ENCODE results near the gene ADCY2.

DNA sequence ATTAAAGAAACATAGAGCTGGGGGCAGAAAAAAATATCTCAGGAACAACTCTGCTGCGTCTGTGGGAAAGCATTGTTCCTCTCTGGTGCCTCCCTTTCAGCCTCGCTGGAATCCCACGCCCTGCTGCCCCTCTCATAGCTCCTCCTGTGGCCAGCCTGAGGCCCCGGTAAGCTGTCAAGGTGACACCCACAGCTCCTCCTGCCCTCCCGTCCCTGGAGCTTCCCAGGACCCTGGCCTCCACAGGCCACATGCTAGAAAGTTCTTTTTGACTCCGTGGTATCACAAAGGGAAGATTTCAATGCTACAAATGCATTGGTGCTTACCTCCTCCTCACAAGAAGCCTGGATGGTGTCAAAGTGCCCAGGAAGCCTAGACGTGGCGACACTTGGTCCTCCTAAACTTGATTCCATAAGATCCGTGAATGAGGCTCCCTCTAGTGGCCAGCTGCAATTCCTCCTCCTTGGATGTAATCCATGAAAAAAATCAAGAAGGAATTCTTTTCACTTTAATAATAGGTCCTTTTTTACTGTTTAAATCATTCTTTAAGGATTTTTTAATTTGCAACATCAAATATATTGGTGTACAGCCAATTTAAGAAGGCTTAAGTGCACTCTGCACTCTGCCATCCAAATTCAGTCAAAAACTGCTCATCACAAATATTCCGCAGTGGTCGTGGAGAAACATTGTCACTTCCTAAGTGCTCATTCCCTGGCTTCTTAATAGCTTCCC lies 350.1 kb downstream of the ADCY2 start:
- TF ChIP-seq, protein P1, sequence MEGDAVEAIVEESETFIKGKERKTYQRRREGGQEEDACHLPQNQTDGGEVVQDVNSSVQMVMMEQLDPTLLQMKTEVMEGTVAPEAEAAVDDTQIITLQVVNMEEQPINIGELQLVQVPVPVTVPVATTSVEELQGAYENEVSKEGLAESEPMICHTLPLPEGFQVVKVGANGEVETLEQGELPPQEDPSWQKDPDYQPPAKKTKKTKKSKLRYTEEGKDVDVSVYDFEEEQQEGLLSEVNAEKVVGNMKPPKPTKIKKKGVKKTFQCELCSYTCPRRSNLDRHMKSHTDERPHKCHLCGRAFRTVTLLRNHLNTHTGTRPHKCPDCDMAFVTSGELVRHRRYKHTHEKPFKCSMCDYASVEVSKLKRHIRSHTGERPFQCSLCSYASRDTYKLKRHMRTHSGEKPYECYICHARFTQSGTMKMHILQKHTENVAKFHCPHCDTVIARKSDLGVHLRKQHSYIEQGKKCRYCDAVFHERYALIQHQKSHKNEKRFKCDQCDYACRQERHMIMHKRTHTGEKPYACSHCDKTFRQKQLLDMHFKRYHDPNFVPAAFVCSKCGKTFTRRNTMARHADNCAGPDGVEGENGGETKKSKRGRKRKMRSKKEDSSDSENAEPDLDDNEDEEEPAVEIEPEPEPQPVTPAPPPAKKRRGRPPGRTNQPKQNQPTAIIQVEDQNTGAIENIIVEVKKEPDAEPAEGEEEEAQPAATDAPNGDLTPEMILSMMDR (conservative IDR thresholded peaks at IDR 0.05; ENCODE audit: low read length): peak; percentile 92
- no peak for TF ChIP-seq EZH2phosphoT487 (IDR thresholded peaks at IDR 0.05; ENCODE audit: borderline replicate concordance, low read depth, low read length)

Measured in OCI-LY7 (cell line).